Panc1 (cell line): ENCODE data around the gene GRPEL2.

Experiments used
- TCF7L2 ChIP-seq: IDR thresholded peaks from 2 replicates; pipeline ENCODE4 v1.6.1; 2011; ENCODE audit warnings: mild to moderate bottlenecking, low read depth, low read length, inconsistent platforms
- TF ChIP-seq, protein P1 (sequence below): fragments of 450-650 bp; IDR thresholded peaks from 2 replicates; pipeline ENCODE4 v1.5.1; 2017; ENCODE audit warnings: mild to moderate bottlenecking

DNA sequence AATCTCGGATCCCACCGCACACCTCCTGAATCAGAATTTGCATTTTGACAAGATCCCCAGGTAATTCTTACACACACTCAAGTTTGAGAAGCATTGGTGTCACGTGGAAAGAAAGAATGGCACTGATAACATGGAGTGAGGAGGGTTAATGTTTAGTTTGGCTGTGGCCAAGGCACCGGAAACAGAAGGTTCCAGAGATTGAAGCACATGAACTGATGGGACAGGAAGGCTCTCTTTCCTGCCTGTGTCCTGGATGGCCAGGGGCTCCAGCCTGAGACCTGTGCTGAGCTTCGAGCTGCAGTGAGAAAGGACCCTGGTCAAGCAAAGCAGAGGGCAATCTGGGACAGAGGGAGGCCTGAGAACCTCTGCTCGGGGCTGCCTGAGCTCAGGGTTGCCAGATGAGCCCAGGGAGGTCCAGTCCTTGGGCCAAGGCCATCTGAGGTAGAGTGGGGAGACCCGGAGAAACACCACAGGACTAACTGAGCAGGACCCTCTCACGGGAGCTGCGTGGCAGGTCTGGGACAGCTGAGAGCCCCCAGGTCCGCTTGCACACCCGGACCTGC is 46.4 kb upstream of the GRPEL2 start:
- TF ChIP-seq, protein P1, sequence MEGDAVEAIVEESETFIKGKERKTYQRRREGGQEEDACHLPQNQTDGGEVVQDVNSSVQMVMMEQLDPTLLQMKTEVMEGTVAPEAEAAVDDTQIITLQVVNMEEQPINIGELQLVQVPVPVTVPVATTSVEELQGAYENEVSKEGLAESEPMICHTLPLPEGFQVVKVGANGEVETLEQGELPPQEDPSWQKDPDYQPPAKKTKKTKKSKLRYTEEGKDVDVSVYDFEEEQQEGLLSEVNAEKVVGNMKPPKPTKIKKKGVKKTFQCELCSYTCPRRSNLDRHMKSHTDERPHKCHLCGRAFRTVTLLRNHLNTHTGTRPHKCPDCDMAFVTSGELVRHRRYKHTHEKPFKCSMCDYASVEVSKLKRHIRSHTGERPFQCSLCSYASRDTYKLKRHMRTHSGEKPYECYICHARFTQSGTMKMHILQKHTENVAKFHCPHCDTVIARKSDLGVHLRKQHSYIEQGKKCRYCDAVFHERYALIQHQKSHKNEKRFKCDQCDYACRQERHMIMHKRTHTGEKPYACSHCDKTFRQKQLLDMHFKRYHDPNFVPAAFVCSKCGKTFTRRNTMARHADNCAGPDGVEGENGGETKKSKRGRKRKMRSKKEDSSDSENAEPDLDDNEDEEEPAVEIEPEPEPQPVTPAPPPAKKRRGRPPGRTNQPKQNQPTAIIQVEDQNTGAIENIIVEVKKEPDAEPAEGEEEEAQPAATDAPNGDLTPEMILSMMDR: no peak
- no peak for TF ChIP-seq TCF7L2
